OCI-LY1 (cell line): ENCODE results near the gene COL18A1.

Experiments
- EZH2 ChIP-seq: fragments of 200-600 bp; sonication (generic), shearing (Covaris generic); IDR thresholded peaks from 2 replicates; pipeline ENCODE4 v1.8.0; 2017; ENCODE audit warnings: borderline replicate concordance, mixed run types, mild to moderate bottlenecking, antibody characterized with exemption, low read length, moderate library complexity, mixed read lengths
- TF ChIP-seq, protein P1 (sequence below): fragments of 200-600 bp; sonication (generic), shearing (Covaris generic); IDR thresholded peaks from 2 replicates; pipeline ENCODE4 v1.5.1; 2017; ENCODE audit warnings: mild to moderate bottlenecking, antibody characterized with exemption, low read length, moderate library complexity, mixed read lengths

DNA sequence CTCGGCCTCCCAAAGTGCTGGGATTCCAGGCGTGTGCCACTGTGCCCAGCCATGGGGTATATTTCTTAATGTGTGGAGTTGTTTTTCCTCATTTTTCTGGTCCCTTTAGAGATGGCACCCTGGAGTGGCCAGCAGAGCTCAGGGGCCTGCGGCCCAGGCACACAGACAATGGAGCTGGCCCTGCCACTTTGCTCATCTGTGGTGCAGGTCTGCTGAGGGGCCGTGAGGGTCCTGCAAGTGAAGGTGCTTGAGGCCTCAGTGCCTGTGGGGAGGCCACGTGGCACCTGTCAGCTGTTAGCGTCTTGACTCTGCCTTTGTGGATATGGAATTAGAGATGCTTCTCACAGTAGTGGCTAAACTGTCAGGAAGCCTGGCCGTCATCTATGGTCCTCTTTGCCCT lies 7.5 kb downstream of the COL18A1 start:
- TF ChIP-seq, protein P1, sequence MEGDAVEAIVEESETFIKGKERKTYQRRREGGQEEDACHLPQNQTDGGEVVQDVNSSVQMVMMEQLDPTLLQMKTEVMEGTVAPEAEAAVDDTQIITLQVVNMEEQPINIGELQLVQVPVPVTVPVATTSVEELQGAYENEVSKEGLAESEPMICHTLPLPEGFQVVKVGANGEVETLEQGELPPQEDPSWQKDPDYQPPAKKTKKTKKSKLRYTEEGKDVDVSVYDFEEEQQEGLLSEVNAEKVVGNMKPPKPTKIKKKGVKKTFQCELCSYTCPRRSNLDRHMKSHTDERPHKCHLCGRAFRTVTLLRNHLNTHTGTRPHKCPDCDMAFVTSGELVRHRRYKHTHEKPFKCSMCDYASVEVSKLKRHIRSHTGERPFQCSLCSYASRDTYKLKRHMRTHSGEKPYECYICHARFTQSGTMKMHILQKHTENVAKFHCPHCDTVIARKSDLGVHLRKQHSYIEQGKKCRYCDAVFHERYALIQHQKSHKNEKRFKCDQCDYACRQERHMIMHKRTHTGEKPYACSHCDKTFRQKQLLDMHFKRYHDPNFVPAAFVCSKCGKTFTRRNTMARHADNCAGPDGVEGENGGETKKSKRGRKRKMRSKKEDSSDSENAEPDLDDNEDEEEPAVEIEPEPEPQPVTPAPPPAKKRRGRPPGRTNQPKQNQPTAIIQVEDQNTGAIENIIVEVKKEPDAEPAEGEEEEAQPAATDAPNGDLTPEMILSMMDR = no peak
- TF ChIP-seq EZH2 = no peak
